Kidney tubule cell (primary cell): ENCODE measurements around the gene MYL9.
"Not testable (repeated sequence)": the region's sequence is repeated elsewhere in the genome, so short reads cannot be mapped to it uniquely, and the experiment has no call there.

Source experiments
- DNase-seq: peaks from one replicate; pipeline ENCODE4 v3.0.0-alpha.2; 2018; ENCODE audit warnings: low spot score

MYL9 gene

DNA sequence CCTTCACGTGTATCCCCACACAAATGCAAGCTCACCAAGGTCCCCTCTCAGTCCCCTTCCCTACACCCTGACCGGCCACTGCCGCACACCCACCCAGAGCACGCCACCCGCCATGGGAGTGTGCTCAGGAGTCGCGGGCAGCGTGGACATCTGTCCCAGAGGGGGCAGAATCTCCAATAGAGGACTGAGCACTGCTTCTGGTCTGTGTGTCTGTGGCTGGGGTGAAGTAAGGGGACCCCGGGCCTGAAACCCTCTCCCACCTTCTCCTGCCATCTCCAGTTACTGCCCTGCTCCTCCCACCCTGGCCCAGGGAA, 8.3 kb downstream of the MYL9 start:
- no peak for DNase-seq

DNA sequence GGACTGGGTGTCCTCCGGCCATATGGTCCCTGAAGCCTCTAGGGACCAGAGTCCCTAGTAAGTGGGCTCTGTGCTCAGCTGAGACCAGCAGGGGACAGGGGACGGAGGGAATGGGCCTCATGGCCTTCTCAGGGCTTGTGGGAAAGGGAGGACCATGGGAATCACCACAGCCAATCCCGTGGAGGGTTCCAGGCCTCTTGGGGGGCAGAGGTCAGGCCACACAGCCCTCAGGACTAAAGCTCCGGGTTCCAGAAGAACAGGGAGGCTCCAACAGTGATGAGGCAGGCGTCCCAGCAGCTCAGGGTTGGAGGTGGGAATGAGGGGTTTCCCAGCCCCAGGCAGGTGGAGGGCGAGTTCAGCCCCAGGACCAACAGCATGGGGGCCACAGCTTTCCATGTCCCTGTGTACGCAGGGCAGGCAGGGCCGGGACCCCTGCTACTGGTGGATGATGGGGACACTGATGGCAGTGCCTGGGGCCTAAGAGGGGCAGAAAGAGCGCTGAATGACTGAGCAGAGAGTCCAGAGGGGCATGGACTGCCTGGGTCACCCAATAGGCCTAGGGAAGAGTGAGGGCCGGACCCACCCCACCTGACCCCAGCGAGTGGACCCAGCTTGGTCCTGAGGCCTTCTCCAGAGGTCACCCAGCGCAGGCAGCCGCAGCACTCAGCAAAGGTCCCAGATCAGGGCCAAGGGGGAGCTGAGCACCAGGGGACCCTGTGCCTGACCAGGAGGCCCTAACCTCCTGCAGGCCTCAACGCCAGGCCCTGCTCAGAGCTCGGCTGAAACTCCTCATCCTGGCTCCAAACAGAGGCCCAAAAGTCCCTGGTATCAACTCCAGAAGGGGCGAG, 8.8 kb downstream of the MYL9 start:
- DNase-seq, result no peak

DNA sequence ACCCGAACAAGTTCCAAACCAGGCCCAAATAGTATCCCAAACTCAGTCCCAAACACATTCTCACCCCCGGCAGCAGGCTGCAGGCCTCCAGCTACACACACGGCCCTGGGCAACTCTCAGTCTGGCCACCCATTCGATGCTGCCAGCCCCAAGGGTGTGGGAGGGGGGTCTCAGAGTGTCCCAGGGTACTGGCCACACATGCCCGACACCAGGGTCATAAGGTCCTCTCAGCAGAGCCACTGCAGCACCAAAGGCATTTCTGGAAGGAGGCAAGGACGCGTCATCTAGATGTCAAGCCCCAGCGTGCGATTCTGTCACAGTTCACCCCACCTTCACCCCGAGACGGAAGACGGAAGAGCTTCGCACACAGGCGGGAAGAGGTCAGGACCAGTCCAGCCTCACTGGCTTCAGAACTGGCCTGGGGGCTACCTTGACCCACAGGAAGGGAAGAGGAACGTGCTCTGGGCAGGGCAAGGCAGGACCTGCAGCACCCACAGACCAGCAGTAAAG, 9.5 kb downstream of the MYL9 start:
- DNase-seq, result no peak

DNA sequence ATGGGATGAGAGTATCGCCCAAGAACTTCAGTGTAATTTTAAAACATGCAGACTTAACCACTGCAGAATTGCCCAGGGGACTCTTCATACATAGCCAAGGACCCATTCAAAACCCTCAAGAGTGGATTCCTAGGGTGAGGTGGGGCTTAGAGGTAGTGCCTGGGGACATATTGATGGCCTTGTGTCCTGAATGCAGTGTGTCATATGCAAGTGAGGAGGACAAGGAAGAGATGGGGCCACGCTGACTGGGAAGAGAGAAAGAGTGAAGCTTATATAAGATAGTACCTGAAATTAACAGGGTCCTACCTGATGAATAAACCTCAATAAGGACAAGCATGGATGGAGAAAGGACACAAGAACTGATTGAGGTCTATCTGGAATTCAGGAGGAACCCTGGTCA, 13.9 kb downstream of the MYL9 start:
- no peak for DNase-seq

DNA sequence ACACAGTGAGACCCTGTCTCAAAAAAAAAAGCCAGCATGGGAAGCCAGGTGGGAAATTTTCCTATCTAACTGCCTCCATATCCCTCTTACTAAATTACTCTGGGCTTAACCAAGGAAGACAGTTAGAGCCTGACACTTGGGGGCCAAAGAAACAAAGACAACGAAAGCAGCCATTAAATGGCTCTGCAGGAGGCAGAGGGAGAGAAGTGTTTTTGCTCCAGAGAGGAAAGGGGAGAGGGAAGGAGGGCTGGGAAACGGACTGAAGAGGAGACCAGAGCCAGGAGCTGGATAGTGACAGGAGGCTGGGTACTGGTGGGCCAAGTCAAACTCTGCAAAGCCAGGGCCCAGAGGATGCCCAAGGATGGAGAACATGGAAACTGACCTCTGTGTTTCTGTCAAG, 21.4 kb downstream of the MYL9 start:
- DNase-seq, result no peak

DNA sequence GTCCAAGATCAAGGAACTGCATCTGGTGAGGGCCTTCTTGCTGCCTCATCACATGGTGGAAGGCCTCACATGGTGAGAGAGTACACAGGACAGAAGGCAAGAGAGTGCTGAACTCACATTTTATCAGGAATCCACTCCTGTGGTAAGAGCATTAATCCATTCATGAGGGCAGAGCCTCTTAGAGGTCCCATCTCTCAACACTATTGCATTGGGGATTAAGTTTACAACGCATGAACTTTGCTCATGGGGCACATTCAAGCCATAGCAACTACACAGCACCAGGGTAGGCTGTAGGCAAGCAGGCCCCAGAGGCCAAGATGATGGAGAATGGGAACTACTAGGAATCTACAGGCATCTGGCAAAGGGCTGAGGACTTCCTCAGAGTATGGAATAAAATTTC, 22.1 kb downstream of the MYL9 start:
- no peak for DNase-seq

DNA sequence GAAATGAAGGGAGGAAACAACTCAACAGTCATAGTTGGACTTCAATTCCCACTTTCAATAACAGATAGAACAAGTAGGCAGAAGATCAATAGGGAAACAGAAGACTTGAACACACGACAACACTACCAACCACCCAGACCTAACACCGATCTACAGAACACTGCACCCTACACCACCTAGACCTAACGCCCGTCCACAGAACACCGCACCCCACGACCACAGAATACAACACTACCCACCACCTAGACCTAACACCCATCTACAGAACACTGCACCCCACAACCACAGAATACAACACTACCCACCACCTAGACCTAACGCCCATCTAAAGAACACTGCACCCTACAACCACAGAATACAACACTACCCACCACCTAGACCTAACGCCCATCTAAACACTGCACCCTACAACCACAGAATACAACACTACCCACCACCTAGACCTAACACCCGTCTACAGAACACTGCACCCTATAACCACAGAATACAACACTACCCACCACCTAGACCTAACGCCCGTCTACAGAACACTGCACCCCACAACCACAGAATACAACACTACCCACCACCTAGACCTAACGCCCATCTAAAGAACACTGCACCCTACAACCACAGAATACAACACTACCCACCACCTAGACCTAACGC, 22.9 kb downstream of the MYL9 start:
- not testable (repeated sequence) for DNase-seq

DNA sequence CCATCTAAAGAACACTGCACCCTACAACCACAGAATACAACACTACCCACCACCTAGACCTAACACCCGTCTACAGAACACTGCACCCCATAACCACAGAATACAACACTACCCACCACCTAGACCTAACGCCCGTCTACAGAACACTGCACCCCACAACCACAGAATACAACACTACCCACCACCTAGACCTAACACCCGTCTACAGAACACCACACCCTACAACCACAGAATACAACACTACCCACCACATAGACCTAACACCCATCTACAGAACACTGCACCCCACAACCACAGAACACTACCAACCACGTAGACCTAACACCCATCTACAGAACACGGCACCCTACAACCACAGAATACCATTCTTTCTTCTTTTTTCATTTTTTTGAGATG, 23.4 kb downstream of the MYL9 start:
- not testable (repeated sequence) for DNase-seq

DNA sequence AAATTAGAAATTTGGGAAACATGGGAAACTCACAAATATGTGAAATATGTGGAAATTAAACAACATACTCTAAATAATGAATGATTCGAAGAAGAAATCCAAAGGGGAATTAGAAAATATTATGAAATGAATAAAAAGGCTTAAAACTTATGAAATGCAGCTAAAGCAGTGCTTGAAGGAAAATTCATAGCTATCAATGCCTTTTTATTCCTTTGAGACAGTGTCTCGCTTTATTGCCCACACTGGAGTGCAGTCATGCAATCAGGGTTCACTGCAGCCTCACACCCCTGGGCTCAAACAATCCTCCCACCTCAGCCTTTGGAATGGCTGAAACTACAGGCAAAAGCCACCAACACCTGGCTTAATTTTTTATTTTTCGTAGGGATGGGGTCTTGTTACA, 24.2 kb downstream of the MYL9 start:
- DNase-seq, result no peak

DNA sequence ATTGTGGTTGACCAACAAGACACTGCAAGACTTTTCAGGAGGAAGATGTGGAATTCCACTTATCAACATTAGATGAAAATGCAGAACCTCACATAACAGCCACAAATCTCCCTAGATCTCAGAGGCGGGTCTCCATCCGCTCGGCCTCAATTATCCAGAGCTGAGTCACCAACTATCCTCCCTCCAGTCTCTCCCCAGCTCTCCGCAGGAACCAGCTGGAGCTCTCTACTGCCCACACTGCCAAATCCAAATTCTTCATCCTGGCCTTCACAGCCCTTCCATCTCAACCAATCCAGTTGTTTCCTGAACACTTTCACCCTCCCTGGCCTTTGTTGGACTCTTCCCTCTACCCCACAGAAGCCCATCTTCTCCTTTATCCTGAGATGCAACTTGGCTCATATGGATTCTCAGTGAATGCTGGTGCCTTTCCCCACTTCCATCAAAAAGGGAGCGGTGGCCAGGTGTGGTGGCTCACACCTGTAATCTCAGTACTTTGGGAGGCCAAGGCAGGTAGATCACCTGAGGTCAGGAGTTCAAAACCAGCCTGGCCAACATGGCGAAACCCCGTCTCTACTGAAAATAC, 28.6 kb downstream of the MYL9 start:
- DNase-seq, result no peak

DNA sequence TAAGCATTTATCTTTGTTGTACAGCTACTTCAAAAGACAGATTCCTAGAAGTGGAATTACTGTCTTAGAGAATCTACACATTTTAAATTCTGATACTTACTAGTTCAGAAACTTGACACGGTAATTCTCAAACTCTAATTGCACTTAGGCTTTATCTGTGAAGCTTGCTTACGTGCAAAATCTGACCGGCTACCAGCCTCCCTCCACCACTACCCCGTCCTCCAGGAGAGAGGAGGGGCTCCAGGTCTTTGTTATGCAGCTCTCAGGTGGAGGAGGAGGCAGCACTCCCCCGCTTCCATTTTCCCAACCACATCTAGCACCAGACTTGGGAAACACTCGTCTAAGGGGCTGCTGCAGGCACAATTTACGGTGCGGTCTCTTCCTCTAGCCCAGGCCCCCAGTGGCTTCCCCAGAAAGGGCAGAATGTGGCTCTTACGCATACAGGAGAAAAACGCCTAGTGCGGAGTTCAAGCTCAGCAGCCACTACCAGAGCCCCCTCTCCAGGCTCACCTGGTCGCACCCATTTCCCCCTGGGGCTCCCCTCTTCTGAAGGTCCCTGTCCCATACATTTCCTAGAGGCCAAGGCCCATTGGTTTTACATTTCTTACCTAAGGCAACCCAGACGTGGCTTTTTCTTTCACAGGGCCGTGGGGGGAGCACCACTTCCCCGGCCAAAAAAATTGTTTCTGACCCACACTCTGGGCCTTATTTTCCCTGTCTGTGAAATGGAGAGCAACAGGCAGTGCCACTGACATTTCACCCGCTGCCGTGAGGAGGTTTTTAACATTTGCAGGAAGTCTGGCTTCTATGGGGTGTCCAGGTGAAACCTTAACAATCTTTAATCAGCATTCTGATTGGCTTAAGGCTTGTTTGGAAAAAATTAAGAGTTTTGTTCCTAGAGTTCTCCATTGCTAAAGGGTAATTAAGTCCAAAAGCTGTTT, 30.5 kb downstream of the MYL9 start:
- DNase-seq, result no peak

DNA sequence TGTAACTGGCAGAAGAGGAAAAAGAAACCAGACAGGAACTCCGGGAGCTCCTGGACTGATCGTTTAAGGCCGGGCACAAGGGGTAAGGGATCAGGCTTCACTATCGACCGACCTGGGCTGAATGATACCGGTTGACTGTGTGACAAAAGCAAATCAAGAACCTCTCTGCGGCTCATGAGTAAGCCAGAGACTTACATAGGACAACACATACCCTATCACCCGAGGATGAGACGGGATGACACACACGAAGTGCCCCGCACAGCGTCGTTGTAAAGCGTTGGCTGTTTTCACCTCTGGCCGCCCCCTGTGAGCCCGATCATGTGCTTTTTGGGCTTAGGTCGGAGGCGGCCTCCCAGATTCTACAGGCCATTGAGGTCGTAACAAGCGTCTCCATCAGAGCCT, 31.4 kb downstream of the MYL9 start:
- DNase-seq, result peak; percentile 74

DNA sequence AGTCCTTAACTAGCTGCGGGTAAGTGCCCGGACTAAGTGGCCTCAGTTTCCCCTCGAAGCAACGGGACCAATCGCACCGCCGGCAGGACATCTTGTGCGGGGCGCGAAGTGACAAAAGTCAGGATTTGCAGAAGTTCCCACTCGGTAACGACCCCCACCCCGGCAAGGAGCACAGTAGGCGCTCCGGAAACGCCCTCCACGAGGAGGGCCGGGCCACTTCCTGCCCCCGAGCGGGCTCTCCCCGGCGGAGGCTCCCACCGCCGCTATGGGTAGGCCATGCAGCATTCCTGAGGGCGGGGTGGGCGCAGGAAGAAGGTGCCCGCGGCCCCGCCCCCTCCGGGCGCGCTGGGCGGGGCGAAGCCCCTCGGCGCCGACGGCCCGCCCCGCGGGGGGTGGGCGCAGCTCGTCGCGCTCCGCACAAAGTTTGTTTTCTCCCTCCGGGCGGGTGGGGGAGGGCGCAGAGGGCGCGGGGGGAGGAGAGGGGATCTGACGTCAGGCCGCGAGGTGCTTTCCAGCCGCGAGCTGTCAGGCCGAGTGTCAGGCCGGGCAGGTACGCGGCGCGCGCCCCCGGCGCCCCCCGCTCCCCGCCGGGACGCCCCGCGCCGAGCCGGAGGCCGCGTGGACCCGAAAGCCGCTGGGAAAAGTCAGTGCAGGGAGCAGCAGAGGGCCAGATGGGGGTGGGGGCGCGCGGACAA, 31.9 kb downstream of the MYL9 start, which contains the start of gene TGIF2:
TSS of gene TGIF2 (plus strand) at position 495 of the 695 bp plus-strand sequence. CDS start 5,178 bp downstream, outside the sequence.
- peak; percentile 94 for DNase-seq

DNA sequence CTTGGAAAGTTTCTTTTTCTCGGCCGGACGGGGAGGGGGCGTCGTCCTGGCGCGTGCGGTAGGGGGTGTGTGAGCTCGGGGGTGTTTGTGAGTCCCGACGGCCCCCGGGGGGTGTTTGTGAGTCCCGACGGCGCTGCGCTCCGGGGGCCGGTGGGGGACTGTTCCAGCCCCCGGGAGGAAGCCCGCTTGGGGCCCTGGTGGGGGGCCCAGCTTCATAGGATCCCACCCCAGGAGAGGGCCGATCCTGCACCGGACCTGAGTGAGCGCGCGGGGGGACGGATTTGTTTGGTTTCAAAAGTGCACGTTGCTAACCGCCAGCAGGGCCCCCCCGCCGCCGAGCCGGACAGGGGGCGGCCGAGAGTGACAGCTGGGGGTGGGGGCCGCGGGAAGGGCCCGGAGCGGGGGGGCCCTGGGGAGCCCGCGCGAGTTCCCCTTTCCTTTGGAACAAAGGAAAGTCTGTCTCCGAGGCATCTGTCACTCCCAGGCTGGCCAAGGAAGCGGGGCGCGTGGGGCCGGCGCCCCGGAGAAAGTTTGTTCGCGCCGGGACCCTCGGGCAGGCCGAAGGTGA, 32.6 kb downstream of the MYL9 start:
- peak; percentile 17 for DNase-seq

DNA sequence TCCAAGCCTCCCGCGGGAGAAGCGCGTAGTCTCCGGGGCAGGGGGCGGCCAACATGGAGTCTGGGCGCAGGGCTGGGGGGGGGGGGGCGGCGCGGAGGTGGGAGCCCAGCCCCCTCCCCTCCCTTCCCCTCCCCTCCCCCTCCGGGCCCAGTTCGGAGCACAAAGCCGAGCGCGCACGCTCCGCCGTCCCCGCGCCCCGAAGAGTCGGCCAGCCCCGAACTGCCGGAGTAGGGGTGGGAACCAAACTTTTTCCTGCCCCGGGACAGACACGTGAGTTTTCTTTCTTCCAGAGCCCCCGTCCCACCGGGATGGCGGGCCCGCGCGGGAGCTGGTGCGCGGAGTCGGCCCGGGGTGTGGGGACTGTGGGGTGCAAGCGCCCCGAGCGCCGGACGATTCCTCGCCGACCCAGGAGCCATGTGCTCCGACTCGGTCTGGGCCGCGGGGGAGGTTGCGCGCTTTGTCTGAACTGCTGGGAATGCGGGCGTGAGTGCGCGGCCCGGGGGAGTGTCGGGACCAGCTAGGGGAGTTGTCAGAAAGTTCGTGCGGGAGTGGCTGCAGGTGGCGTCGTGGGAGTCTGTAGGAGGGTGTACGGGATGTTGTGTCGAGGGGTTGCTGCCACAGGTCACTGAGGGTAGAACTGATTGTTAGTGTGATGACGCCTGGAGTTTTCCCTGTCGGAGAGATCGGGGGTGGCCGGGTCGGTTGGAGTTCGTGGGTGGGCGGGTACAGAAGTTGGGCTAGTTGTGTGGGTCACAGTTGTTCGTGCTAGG, 33.2 kb downstream of the MYL9 start:
- DNase-seq, result peak; percentile 65

DNA sequence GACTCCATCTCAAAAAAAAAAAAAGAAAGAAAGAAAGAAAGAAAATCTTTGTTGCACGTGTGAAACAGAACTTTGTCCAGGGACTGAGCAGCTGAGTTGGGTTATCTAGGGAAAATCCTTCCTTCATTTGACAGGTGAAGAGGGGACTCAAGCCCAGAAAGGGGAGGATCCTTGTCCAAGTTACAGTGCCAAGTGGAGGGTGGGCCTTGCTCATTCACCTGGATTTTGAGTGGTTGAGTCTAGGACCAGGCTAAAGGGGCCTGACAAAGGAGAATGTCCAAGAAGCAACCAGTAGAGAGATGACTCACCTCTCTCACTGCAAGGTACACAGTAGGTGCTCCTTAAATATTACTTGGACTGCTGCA, 34.7 kb downstream of the MYL9 start:
- no peak for DNase-seq

DNA sequence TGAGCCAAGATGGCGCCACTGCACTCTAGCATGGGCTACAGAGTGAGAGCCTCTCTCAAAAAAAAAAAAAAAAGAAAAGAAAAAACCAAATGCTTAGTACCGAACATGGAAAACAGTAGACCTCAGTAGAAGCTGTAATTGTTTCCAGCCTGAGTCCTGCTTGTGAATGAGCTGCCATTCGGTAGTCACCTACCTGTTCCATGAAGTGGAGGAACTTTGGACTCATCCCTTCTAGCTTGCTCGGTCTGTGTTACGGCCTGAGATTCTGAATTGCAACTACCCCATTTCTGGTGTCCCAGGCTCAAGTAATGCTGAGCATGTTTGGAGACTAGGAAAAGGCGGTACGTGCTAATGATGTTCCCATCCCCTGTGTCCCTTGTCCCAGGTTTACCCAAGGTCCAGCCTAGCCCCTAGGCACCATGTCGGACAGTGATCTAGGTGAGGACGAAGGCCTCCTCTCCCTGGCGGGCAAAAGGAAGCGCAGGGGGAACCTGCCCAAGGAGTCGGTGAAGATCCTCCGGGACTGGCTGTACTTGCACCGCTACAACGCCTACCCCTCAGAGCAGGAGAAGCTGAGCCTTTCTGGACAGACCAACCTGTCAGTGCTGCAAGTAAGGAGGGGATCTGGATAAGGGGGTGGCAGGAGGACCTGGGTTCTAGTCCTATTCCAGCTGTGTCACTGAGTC, 37.2 kb downstream of the MYL9 start:
- DNase-seq, result no peak

DNA sequence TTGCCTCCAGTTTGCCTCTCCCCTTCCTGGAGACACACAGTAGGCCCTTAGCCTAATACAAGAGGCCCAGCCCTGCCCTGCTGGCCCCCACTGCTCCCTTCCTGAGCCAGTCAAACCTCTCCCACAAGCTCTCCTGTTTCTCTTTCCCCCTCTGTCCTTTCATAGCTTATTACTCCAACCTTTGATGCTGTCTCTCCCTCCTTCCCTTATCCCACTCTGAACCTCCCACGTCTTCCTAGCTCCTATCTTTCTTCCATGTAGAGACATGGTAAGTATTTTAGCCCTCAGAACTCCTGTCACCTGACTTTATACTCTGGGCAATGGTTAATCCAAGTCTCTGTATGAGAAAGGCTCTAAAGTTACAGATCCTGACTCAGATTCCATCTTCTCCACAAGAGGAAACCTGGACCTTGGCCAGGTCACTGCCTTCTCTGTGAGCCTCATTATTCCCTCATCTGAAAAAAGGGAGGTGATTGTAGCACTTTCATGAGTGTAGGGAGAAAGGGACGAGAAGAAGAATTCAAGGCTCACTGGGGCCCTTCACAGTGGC, 38.8 kb downstream of the MYL9 start:
- peak; percentile 82 for DNase-seq

DNA sequence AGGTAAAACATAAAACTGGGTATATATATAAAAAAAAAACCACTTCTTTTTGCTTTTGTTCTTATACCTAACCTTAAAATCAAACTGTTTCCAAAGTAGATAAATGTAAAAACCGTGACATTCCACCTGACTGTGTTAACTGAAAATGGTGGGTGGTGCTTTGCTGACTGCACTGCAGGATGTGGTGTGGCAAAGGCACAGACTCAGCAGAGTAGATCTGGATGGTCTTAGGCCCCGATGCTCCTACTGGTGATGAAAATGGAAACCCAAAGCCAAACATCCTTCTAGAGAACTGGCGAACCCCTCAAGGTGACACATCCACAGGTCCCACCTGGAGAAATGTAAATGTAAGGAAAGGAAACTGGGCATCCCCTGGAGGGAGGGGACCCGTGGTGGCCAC, 41.0 kb downstream of the MYL9 start:
- no peak for DNase-seq
